ENCODE measurements around the gene PLPP3.

Gene PLPP3

DNA sequence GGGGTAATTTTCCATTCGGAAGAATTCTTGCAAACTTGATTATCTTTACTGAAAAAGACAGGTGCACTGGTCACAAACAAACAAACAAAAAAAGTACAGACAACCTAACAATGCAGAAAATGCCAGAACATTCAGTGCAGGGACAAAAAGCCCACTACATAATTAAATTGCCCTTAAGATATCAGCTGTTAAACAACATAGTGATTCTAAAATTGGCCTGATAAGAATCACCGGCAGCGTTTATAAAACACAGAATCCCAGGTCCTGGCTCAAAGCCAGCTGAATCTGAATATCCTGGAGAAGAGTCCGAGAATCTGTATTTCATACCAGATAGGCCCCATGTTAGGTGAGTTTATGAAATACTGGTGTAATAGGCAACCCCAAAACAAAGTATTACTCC lies 6.1 kb downstream of the PLPP3 start:
- no peak for TF ChIP-seq CTCF (IDR thresholded peaks at IDR 0.05)
- no peak for TF ChIP-seq ZFX (IDR thresholded peaks at IDR 0.05; ENCODE audit: borderline replicate concordance)
- no peak overlapping the region for H3K27ac ChIP-seq

GRCh38 chr1:56572334-56573050 lies 6.9 kb downstream of the PLPP3 start:
- H3K27ac ChIP-seq = no peak overlapping the region
- TF ChIP-seq ZFX (IDR thresholded peaks at IDR 0.05; ENCODE audit: borderline replicate concordance) (no peak), CTCF (IDR thresholded peaks at IDR 0.05) (no peak)

GRCh38 chr1:56571448-56571847 lies 7.9 kb downstream of the PLPP3 start:
- no peak for TF ChIP-seq ZFX (IDR thresholded peaks at IDR 0.05; ENCODE audit: borderline replicate concordance)
- TF ChIP-seq CTCF (IDR thresholded peaks at IDR 0.05) = no peak
- peak overlapping the region; percentile 29; the same call in 1 of the 2 replicates for H3K27ac ChIP-seq

DNA sequence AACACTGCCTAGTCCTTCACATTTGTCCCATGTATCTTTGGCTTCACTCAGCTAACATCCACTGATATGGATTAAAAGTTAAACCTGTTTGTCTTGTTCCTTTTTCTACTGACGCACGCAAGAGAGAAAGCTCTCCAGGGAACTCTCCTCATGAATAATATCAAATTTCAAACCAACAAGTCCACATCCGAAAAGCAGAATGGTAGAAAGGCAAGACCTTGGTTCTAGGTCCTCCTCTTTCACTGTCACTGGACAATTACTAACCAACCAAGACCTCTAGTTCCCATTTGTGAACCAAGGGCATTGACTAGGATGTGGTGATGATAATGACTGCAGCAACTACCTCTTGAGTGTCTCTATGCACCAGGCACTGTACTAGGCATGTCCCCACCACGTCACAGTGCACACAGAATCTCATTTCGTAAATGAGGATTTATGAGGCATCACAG lies 8.4 kb downstream of the PLPP3 start:
- H3K27ac ChIP-seq = peak overlapping the region; percentile 29
- no peak for TF ChIP-seq CTCF (IDR thresholded peaks at IDR 0.05)
- no peak for TF ChIP-seq ZFX (IDR thresholded peaks at IDR 0.05; ENCODE audit: borderline replicate concordance)

DNA sequence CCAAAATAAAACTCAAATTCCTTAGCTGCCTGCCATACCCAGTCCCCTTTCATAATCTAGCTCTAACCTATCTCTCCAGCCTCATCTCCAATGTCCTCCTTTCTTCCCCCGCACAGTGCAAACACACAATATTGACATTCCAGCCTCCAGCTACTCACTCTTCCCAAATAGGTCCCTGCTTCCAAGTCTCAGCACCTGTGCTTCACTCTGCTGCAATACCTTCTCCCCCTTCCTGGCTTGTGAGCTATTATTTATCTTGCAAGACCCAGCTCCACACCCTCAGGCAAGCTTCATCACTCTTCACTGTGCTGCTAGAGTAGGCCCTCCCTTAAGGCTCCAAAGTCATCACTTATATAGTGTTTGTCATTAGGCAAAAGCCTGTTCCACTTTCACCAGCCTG lies 9.7 kb downstream of the PLPP3 start:
- H3K27ac ChIP-seq = peak overlapping the region; percentile 29

GRCh38 chr1:56566994-56567393 lies 12.4 kb downstream of the PLPP3 start:
- no peak for TF ChIP-seq CTCF (IDR thresholded peaks at IDR 0.05)
- no peak for TF ChIP-seq ZFX (IDR thresholded peaks at IDR 0.05; ENCODE audit: borderline replicate concordance)
- H3K27ac ChIP-seq = no peak overlapping the region

More for the DNA sequence above, 9.7 kb downstream of the PLPP3 start:
- TF ChIP-seq ZFX (IDR thresholded peaks at IDR 0.05; ENCODE audit: borderline replicate concordance) (no peak), CTCF (IDR thresholded peaks at IDR 0.05) (no peak)

DNA sequence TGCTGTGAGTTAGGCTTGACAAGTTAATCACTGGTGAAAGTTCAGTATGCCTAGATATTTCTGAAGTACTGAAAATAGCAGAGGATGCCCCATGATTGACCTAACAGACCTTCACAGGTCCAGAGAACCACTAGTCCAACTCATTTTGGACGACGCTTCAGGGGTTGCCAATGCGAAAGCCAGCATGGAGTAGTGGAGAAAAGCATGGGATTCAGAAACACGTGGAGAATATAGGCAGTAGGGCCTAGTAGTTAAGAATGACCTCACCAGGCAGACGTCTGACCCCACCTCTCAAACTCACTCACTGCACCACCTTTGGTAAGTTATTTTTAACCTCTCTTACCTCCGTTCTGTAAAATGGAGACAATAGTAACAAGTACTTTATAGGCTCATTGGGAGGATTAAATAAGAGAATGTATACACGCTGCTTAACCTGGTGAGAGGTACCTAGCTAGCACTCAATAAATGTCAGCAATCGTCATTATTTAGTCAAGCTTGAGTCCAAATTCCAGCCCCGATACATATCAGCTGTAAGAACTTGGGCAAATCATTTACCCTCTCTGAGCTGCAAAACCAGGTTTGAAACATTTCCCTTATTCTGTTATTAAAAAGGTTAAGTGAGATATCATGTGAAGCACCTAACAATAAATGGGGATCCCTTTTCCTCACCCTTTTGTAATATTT lies 13.2 kb downstream of the PLPP3 start:
- no peak overlapping the region for H3K27ac ChIP-seq
- no peak for TF ChIP-seq CTCF (IDR thresholded peaks at IDR 0.05)
- no peak for TF ChIP-seq ZFX (IDR thresholded peaks at IDR 0.05; ENCODE audit: borderline replicate concordance)

All from 22Rv1 (cell line).